HG03558 (cell line): ENCODE data around the gene KCNQ2.

Experiments used
- ATAC-seq: cut with Tn5 transposase; IDR thresholded peaks from one replicate; pipeline ENCODE4 v1.9.1; 2021; ENCODE audit warnings: moderate number of reproducible peaks; ENCODE audit not compliant: unreplicated experiment; ENCODE audit errors: extremely low read depth

KCNQ2 gene

GRCh38 chr20:63502671-63503172 lies 30.3 kb upstream of the KCNQ2 start:
- ATAC-seq = no peak

GRCh38 chr20:63501818-63502670 lies 29.6 kb upstream of the KCNQ2 start:
- no peak for ATAC-seq

GRCh38 chr20:63500902-63501817 lies 28.7 kb upstream of the KCNQ2 start:
- no peak for ATAC-seq

GRCh38 chr20:63500151-63500901 lies 27.9 kb upstream of the KCNQ2 start:
- ATAC-seq = no peak

- ATAC-seq = no peak
Observed at GRCh38 chr20:63499338-63499969, 27.0 kb upstream of the KCNQ2 start.

- no peak for ATAC-seq
Observed at GRCh38 chr20:63498960-63499337, 26.5 kb upstream of the KCNQ2 start, which contains the start of gene EEF1A2. TSS of gene EEF1A2 (minus strand) at chr20:63499083. CDS start at chr20:63497763, 1,320 bp downstream.

GRCh38 chr20:63497946-63498935 lies 25.8 kb upstream of the KCNQ2 start:
- no peak for ATAC-seq

GRCh38 chr20:63497138-63497945 lies 24.9 kb upstream of the KCNQ2 start:
- no peak for ATAC-seq

- no peak for ATAC-seq
Observed at GRCh38 chr20:63496596-63497120, 24.2 kb upstream of the KCNQ2 start.

GRCh38 chr20:63495741-63496595 lies 23.5 kb upstream of the KCNQ2 start:
- no peak for ATAC-seq

GRCh38 chr20:63495167-63495720 lies 22.8 kb upstream of the KCNQ2 start:
- ATAC-seq = no peak

- no peak for ATAC-seq
Observed at GRCh38 chr20:63494420-63495166, 22.1 kb upstream of the KCNQ2 start.

- no peak for ATAC-seq
Observed at GRCh38 chr20:63494084-63494419, 21.6 kb upstream of the KCNQ2 start.

- no peak for ATAC-seq
Observed at GRCh38 chr20:63493563-63494020, 21.1 kb upstream of the KCNQ2 start.

GRCh38 chr20:63492982-63493381 lies 20.5 kb upstream of the KCNQ2 start:
- ATAC-seq = no peak

- no peak for ATAC-seq
Observed at GRCh38 chr20:63492518-63492917, 20.1 kb upstream of the KCNQ2 start.
